GM19328 (cell line): ENCODE measurements around the gene OR10K2.
"Not testable (repeated sequence)": the region's sequence is repeated elsewhere in the genome, so short reads cannot be mapped to it uniquely, and the experiment has no call there.

ENCODE experiments used
- ATAC-seq: cut with Tn5 transposase; IDR thresholded peaks from one replicate; pipeline ENCODE4 v1.9.1; 2021; ENCODE audit warnings: mild to moderate bottlenecking, moderate library complexity; ENCODE audit not compliant: unreplicated experiment

Gene OR10K2

DNA sequence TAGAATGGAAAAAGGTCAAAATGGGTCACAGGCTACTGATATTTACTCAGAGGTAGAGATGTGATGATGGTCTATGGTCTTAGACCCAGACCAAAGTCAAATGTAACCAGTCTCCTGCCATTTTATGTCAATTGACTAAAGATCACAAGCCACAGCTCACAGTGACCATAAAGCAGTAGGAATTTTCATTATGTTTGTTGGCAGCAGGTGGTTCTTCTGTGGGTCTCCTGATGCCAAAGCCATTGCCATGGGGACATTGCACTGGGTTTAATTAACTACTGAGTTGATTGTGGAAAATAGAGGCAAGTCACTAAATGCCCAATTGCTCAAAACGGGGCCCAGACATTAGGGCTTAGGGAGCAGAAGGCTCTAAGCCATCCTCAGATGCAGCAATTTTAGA, at the start of gene OR10K2:
TSS of gene OR10K2 (minus strand) at position 101 of the 400 bp plus-strand sequence. CDS start 5,371 bp downstream, outside the sequence.
- no peak for ATAC-seq

GRCh38 chr1:158471920-158472319, 45.9 kb upstream of the OR10K2 start, which contains the start of gene OR10R2:
OR10R2 (plus strand) TSS chr1:158472220; CDS start chr1:158472326, 106 bp downstream.
- no peak for ATAC-seq

DNA sequence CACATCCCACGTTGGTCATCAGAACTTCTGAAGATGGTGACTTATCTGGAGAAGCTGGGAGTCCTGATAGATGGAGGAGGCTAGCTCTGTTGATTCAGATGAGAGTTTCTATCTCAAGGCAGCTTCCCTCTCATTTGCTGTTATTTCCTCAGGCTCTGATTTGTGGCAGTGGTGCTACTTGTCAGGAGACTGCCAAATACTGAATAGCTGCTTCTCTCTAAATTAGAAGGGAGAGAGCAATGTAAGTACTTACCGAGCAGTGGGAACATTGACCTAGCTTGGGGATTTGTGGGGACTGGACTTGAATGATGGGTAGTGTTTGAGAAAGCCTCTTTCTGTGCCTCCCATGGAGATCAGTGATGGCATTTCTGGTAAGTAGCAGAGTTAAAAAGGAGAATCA, 35.5 kb upstream of the OR10K2 start, which contains the start of gene OR10K1:
TSS of gene OR10K1 (plus strand) at position 301 of the 400 bp plus-strand sequence. CDS start 3,728 bp downstream, outside the sequence.
- no peak for ATAC-seq

- ATAC-seq = no peak
Observed at GRCh38 chr1:158458263-158458662, 32.2 kb upstream of the OR10K2 start.

DNA sequence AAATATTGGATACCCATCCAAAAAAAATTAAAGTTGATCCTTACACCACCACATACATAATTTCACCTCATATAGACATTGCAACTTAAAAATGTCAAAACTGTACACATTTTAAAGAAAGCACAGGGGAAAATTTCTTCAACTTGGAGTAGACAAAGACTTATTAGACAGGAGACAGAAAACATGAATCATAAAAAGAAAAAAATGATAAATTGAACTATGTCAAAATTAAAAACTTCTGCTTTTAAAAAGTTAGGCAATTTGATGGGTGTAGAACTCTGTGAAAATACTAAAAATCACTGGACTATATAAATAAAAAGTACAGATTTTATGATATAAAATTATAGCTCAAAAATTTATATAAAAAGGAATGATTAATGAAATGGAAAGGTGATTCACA, 31.2 kb upstream of the OR10K2 start:
- ATAC-seq = no peak

DNA sequence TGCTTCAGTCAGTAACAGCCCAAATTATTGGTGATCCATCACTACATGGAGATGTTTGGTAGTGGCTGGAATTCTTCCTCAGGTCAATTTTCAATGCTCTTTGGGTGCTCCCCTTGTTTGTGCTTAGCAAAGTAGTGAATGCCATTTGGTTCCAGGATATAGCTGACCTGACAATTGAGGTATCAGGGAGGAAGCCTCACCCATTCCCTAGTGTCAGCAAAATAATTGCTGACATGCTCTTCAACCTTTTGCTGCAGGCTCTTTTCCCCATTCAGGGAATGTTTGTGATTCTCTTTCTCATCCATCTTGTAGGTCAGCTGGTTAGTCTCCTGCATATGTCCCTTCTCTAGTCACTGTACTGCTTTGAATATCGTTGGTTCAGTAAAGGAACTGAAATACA, 28.5 kb upstream of the OR10K2 start:
- ATAC-seq = no peak

DNA sequence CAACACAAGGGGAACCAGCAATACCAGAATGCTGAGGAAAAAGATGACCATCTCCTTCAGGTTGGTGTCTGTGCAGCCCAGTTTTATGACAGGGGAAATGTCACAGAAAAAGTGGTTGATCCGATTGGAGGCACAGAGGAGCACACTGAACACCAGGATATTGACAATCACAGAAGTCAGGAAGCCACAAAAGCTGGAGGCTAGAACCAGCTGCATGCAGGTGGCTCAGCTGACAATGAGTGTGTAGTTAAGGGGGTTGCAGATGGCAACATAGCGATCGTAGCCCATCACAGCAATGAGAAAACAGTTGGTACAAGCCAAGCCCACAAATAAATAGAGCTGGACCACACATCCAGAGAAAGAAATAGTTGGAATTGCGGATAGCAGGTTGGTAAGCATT, 19.3 kb upstream of the OR10K2 start:
- no peak for ATAC-seq

DNA sequence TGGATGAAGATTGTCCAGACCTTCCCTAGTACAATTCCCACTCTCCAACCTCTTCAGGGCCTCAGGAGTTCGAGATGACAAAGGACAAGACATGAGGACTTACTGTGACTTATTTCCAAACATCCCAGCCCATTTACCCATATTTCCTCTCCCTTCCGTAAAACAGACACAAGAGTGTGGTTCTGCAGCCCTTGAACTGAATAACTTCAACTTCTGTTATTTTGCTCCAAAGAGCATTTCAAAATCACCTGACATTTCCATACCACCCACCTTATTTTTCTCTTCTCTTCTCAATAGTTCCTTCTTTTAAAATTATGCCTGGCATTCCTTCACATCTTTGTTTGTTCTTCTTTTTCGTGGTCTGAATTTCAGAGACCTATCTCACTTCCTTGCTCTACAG, 8.7 kb upstream of the OR10K2 start:
- ATAC-seq = no peak

- not testable (repeated sequence) for ATAC-seq
Observed at GRCh38 chr1:158430163-158430562, 4.1 kb upstream of the OR10K2 start.

GRCh38 chr1:158425027-158425426, 1.0 kb downstream of the OR10K2 start:
- ATAC-seq = no peak

DNA sequence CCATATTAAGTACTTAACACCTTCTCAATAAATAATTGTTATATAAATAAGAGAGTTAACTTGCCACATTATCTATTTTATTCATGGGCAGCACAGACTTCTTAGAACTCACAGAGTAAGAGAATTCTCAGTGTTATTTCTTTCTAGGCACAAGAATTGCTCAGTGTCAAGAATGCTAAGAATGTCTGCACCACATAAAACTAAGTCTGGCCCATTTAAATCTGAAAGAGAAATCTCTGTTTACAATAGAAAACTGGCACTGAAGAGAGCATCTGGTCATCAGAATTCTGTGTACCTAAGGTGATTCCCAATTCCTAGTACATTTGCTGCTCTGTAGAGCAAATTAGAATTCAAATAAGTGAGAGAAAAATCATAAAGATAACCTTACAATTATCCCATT, 3.8 kb downstream of the OR10K2 start:
- no peak for ATAC-seq

DNA sequence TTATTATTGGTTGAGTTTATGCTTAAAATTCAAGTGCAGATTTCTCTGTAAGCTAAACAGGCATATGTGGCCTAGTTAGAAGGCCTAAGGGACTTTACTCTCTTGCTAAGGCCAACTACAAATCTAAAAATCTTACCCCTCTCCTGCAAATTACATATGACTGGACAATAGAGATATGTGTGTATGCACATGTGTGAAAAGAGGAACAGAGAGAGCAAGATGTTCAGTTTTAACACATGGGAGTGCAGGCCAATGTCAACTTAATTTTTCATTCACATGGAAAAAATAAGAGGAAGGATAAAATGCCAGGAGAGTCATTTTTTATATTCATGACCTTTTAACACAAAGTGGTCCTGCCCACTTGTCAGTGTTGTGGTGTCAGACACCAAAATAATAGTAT, 8.5 kb downstream of the OR10K2 start:
- no peak for ATAC-seq

DNA sequence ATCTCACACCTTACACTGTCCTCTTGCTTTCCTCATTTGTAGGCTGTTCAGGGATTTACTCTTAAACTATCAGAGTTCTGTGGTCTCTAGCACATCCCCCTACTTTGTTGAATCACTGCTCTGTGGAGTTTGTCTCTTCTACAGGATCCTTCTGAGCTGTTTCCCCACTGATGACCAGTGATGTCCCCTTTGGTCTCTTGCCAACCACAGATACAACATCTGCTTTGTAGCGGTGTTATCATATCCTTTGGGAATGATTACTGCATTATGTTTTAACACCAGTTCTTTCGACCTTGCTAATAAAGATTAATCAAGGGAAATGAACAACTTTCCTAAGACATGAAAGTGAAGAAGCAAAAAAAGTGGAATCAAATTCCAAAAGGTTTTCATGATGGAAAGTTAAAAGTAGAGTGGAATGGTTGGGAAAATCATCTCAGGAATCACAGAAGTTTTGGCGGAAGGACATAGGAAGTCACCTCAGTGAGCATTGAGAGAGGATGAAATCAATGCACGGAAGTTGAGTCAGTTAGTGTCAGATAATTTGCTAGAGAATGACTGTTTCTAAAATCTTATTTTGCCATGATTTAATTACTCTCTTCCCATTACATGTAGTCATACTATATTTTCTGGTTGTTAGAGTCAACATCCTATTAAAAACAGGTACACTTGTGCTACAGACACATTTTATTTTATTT, 11.2 kb downstream of the OR10K2 start:
- ATAC-seq = no peak

DNA sequence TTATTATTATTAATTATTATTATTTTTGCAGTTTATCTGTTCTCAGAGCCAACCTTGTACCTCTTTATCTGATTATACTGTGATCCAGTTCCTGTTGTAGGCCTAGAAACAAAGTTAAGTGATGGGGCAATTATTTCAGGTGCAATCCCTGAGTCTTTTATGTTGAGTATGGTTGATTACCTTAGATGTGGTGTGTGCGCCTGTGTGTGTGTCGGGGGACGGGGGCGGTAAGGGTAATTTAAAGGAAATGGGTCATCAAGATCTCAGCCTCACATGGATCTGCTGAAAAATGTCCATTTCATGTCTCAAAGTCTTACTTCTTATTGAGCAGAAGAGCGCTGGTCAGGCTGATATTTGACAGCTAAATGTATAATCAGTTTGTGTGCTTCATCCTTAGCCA, 18.9 kb downstream of the OR10K2 start:
- ATAC-seq = no peak

DNA sequence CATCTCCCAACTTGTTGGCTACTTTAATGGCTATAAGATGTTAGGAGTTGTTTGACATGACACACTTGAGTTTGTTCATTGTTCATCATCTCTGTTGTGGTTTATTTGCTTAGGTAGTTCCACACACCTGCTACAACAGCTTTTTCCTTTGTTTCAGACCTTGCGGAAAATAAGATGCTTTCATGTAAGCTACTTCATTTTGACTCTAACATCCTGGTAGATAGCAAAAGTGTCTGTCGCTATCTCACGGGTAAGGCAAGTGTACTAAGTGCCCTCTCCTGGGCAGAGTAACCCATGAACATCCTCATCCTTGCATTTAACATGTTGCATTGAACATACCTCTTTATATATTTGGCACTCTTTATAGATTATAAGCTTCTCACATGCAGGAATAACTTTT, 25.2 kb downstream of the OR10K2 start:
- no peak for ATAC-seq

DNA sequence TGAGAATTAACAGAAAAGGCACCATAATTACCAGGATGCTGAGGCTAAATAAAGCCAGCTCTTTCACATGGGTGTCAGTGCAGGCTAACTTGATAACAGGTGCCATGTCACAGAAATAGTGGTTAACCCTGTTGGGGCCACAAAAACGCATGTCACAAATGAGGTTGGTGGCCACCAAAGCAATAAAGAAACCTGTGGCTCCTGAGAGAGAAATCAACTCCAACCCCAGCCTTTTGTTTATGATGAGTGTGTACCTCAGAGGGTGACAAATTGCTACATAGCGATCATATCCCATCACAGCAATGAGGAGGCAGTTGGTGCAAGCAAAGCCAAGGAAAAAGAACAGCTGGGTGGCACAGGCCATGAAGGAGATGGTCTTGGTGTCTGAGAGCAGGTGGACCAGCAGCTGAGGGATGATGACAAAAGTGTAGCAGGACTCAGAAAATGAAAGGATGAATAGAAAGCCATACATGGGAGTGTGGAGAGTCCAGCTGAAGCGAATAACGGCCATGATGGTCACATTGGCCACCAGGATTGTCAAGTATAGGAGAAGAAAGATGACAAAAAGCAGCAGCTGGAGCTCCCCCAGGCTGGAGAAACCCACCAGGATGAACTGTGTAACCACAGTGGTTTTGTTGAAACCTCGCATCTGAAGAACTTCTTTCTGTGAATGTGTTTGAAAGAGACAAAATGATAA, 27.1 kb downstream of the OR10K2 start, which contains the start of gene OR10T2:
TSS of gene OR10T2 (minus strand) at position 649 of the 697 bp plus-strand sequence. CDS start at position 649, 0 bp downstream.
- ATAC-seq = no peak

DNA sequence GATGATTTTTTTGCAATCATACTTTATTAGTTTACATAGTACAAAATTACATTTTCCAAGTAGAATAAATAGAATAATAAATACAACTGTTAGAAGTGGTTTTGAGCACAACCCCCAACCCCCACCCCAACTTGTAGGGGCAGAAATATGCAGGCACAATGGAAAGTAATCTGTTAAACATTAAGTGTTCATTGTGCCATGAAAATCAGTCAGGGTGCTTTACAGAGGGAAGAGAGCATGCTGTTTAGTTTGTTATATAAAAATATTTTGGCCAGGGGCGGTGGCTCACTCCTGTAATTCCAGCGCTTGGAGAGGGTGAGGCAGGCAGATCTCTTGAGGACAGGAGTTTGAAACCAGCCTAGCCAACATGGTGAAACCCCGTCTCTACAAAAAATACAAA, 29.4 kb downstream of the OR10K2 start:
- ATAC-seq = no peak

DNA sequence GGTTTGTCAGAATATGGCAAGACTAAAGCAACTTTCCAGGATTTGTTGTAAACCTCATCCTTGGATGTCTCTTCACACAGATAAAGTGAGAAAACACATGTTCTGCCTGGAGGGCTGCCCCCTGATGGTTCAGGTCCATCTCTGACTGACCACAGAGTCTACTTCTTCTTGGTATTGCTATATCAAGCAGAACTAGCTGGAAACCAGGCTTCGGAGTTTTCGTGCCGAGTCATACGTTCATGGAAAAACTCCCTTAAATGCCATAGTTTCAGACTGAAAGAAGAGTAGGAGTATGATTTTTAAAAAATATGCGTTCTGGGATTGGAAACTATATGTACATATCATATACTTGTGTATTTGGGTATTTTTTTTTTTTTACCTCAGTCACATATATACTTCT, 32.6 kb downstream of the OR10K2 start:
- no peak for ATAC-seq

DNA sequence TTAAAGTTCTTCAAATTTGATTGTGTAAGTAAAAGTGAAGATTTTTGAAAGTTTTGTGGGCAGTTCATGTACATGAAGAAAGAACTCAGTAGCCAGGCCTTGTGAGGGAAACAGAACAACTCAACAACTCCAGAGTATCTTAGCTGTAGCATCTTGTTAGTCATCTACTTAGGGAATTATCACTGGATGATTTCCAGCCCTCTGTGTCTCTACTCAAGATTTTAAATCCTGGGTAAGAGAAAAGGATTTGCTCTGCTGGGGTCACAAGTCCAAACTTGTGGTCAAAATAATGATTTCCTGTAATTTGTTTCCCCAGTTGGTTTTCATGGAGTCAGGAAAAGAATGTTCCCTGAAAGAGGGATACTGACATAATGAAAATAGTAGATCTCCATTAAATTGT, 34.9 kb downstream of the OR10K2 start:
- no peak for ATAC-seq

GRCh38 chr1:158390331-158390730, 35.7 kb downstream of the OR10K2 start:
- no peak for ATAC-seq

- no peak for ATAC-seq
Observed at GRCh38 chr1:158374860-158375259, 51.2 kb downstream of the OR10K2 start.

DNA sequence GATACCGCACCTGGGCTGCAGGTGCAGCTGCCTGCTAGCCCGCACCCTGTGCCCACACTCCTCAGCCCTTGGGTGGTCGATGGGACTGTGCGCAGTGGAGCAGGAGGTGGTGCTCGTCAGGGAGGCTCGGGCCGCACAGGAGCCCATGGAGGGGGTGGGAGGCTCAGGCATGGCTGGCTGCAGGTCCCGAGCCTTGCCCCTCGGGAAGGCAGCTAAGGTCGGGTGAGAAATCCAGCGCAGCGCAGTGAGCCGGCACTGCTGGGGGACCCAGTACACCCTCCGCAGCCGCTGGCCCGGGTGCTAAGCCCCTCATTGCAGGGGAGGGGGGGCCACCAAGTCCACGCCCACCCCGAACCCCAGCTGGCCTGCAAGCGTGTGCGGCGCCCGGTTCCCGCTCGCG, 51.9 kb downstream of the OR10K2 start:
- ATAC-seq = not testable (repeated sequence)
